ENCODE measurements around the gene SLC9C2.
A peak's percentile ranks its signal among the peaks of the same experiment; 100 is the strongest.
"Not testable (repeated sequence)": the region's sequence is repeated elsewhere in the genome, so short reads cannot be mapped to it uniquely, and the experiment has no call there.

Gene SLC9C2, protein sequence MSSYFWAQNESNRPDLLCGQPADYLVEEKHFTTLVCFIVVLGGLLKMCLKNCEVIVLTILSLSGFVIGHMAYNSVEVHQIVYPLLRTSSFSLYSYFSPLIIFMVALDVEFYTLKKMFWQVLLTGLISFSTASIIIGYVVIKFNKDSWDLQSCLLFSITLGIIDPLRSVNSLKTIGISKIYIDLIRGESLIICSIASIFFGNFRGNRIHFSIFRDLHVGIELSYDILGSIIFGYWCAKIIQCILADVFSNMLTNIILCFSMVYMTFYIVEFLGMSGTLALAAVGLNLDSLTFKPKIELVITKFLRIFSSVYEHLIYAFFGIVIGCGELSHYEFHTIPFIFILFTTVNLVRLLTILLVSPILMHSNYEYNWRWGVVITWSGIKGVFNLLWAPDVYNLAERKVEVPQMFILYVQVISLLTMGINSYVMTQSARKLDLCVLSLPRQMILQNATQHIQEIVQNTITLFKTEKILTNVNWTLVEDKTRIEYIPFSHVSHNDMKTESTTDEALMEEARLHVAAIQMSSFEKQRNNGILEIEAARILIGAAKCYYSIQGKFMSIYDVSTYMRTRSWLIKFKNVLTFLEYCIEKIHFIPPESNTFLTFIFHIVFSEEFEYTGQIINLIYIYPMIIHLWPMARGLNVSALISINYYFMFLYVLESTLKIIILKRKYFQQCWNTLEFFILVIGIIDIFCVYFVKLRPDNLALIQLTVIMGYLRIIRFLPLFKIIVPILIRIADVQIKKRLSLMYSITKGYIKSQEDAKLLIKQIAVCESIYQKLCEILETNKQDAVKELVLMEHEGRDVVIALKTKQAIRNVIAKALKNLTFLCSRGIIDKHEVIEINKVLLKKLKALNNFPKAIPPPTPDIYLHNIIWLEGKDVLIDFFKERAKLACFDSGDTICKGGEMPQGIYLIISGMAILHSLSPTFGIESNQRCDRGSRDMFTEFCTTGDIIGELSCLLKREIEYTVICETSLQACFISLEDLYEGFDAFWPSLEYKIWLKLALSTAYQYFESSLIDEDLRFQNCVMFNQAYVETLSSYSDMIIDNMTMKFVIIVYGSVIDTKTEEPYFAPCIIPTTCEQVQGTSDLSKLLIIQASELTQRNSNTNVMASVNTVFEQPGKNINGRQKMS

GRCh38 chr1:173603056-173603591, at the start of gene SLC9C2:
TSS of gene SLC9C2 (minus strand) at chr1:173603072. CDS start at chr1:173601776, 1,296 bp downstream.
- FAIRE-seq: no peak

DNA sequence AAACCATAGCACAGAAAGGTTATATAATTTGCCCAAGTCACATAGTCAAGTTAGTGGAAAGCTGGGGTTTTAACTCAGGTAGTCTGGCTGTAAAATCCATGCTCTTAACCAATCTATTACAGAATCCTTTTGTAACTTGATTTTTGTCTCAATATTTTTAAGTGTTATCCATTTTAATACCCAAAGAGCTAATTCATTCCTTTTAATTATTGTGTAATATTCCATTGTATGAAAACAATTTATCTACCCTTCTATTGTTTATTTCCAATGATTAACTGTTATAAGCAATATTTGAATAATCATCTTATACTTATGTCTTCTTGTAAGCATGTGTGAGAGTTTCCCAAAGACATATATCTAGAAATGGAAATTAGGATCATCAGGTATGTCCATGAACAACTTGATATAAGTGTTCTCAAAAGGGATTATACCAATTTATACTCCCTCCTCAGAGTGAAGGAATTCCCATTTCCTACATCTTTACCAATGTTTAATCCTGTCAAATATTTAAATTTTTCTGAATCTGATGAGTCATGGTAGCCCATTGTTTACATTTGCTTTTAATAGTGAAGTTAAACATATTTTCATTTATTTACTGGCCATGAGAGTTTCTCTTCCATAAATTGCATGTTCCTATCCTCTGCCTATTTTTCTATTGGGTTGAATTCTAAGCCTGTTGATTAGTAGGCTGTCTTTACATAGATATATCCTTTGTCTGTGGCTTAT, 46.2 kb upstream of the SLC9C2 start:
- no peak for FAIRE-seq

- no peak for FAIRE-seq
Measured at GRCh38 chr1:173646656-173647055, 43.8 kb upstream of the SLC9C2 start.

GRCh38 chr1:173642450-173643139, 39.7 kb upstream of the SLC9C2 start:
- not testable (repeated sequence) for FAIRE-seq

- no peak for FAIRE-seq
Measured at GRCh38 chr1:173639102-173639501, 36.2 kb upstream of the SLC9C2 start.

- FAIRE-seq: no peak
Measured at GRCh38 chr1:173638043-173639021, 35.5 kb upstream of the SLC9C2 start.

- not testable (repeated sequence) for FAIRE-seq
Measured at GRCh38 chr1:173637236-173638042, 34.6 kb upstream of the SLC9C2 start.

DNA sequence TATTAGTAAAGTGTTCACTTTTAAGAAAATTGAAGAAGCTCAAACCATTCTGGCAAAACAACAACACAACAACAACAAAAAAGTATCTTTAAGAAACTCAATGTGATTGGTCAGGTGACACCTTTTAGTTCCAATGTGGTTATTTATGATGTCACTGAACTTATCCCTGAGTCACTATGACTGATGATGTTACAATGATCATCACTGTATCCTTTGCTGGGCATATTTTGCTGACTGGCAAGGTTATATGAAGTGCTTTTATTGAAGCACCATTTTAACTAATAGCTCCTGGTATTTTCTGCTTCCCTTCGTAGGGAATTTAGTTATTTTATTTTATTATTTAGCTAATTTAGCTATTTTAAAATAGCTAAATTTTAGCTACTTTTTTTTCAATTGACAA, 32.2 kb upstream of the SLC9C2 start, which contains the start of gene TEX50:
TEX50 (plus strand) TSS at position 223 of the 400 bp plus-strand sequence. CDS start 184 bp downstream, outside the sequence.
- no peak for FAIRE-seq

DNA sequence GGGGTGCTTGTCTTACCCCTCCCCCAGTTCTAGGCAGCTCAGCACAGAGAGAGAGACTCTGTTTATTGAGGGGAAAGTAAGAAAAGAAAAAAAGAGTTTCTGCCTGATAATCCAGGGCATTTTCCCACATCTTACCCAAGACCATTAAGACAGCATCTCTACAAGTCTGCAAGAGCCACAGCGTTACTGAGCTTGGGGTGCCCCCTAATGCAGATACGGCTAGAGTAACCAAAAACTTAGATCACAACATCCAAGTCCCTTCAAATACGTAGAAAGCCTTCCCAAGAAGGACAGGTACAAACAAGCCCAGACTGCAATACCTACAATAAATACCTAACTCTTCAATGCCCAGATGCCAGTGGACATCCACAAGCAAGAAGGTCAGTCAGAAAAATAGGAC, 26.0 kb upstream of the SLC9C2 start:
- no peak for FAIRE-seq

DNA sequence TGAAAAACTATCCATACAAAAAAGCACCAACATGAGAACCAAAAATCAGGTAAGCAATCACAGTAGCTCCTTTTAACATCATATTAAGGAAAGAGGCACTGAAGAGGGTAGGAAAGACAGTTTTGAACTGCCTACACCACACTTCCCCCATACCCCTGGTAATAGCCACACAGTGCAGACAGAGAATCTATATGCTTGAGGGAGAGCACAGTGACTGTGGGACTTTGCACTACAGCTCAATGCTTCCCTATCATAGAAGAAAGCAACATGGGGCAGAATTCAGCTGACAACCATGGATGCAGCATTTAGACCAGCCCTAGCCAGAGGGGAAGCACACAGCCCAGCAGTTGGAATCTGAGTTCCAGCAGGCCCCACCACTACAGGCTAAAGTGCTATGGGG, 24.4 kb upstream of the SLC9C2 start:
- no peak for FAIRE-seq

- no peak for FAIRE-seq
Measured at GRCh38 chr1:173616859-173617258, 14.0 kb upstream of the SLC9C2 start.

DNA sequence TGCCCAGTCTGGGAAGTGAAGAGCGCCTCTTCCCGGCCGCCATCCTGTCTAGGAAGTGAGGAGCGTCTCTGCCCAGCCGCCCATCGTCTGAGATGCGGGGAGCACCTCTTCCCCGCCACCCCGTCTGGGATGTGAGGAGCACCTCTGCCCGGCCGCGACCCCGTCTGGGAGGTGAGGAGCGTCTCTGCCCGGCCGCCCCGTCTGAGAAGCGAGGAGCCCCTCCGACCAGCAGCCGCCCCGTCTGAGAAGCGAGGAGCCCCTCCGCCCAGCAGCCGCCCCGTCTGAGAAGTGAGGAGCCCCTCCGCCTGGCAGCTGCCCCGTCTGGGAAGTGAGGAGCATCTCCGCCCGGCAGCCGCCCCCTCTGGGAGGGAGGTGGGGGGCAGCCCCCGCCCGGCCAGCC, 10.2 kb upstream of the SLC9C2 start:
- FAIRE-seq: not testable (repeated sequence)

DNA sequence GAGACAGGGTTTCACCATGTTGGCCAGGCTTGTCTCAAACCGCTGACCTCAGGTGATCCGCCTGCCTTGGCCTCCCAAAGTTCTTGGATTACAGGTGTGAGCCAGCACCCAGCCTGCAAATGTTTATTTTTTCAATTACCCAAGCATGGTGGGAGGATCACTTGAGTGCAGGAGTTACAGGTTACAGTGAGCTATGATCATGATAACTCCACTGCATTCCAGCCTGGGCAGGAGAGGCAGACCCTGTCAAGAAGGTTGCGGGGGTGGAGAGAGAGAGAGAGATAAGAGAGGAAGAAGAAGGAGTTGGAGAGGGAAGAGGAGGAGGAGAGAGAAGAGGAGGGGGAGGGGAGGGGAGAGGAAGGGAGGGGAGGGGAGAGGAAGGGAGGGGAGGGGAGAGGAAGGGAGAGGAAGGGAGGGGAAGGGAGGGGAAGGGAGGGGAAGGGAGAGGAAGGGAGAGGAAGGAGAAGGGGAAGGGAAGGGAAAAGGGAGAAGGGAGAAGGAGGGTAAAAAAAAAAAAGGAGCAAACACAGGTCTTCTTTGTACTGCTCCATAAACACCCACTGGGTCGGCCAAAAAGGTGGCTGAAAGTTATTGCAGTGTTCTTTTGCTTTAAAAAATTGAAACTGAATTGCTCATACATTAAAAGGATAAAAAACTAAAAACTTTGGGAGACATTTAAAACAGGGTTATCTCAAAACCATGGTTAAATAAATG, 5.8 kb upstream of the SLC9C2 start:
- FAIRE-seq: no peak

DNA sequence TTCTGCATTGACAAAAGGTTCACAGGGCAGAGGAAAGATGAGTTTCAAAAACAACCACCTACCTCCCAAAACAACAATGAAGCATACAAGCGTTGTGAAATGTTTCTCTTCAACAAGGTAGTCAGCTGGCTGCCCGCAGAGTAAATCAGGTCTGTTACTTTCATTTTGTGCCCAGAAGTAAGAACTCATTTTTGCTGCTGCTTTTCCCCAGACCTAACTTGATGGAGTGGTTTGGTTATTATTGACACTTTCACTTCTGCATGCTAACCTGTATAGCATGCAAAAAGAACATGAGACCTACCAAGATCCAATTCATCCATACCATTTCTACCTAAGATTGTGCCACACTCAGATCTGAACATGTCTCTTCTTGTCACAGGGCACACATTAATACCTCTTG, 1.3 kb downstream of the SLC9C2 start:
- FAIRE-seq: no peak

GRCh38 chr1:173596097-173596825, 6.6 kb downstream of the SLC9C2 start:
- peak; percentile 25 for FAIRE-seq

DNA sequence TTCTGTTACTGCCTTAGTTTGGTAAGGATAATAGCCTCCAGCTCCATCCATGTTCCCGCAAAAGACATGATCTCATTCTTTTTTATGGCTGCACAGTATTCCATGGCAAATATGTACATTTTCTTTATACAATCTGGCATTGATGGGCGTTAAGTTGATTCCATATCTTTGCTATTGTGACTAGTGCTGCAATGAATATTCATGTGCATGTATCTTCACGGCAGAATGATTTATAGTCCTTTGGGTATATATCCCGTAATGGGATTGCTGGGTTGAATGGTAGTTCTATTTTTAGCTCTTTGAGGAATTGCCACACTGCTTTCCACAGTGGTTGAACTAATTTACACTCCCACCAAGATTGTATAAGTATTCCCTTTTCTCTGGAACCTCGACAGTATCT, 11.7 kb downstream of the SLC9C2 start:
- not testable (repeated sequence) for FAIRE-seq

- no peak for FAIRE-seq
Measured at GRCh38 chr1:173590557-173590956, 12.3 kb downstream of the SLC9C2 start.

Data from A204.1 (cell line).